GM12878 (cell line): ENCODE measurements around the gene GGTA1.

Experiments used
- CTCF ChIP-seq, 3 experiments: IDR thresholded peaks in 2 of 3; conservative IDR thresholded peaks in 1 of 3; 2 replicates each; pipeline ENCODE4 v1.5.1; 2011; ENCODE audit warnings: low read depth in 3 of 3, low read length in 3 of 3, mild to moderate bottlenecking in 3 of 3, control low read depth in 2 of 3, moderate library complexity in 2 of 3, inconsistent platforms in 1 of 3, mixed read lengths in 1 of 3; ENCODE audit not compliant: control insufficient read depth in 2 of 3, insufficient read depth in 1 of 3; ENCODE audit errors: extremely low read depth in 1 of 3
- EP300 ChIP-seq, 2 experiments: fragments of 150-350 bp in 1 of 2; IDR thresholded peaks; 2 replicates each; pipeline ENCODE4 v1.6.1; 2011 to 2012; ENCODE audit warnings: low read depth in 2 of 2, low read length in 2 of 2, borderline replicate concordance in 1 of 2, improper control_type of control experiment in 1 of 2, inconsistent platforms in 1 of 2; ENCODE audit not compliant: control insufficient read depth in 1 of 2
- MAX ChIP-seq: IDR thresholded peaks from 2 replicates; pipeline ENCODE4 v1.6.1; 2012; ENCODE audit warnings: low read depth, low read length, improper control_type of control experiment
- REST ChIP-seq: IDR thresholded peaks from 2 replicates; pipeline ENCODE4 v1.6.1; 2012; ENCODE audit warnings: mild to moderate bottlenecking, low read depth, low read length
- RFX5 ChIP-seq: IDR thresholded peaks from 2 replicates; pipeline ENCODE4 v1.6.1; 2011; ENCODE audit warnings: low read depth, low read length, improper control_type of control experiment
- YY1 ChIP-seq: IDR thresholded peaks from 2 replicates; pipeline ENCODE4 v1.6.1; 2011; ENCODE audit warnings: low read depth, mild to moderate bottlenecking, low read length

- TF ChIP-seq CTCF (IDR thresholded peaks at IDR 0.05 in 2 of 3, conservative IDR thresholded peaks at IDR 0.05 in 1 of 3; ENCODE audit: control insufficient read depth in 2 of 3, extremely low read depth in 1 of 3, insufficient read depth in 1 of 3, low read depth in 3 of 3, low read length in 3 of 3) (no peak), RFX5 (no peak), REST (no peak), YY1 (no peak), EP300 (IDR thresholded peaks at IDR 0.05; ENCODE audit: borderline replicate concordance in 1 of 2, control insufficient read depth in 1 of 2, low read depth in 2 of 2, low read length in 2 of 2) (no peak), MAX (no peak)
These were observed 11.3 kb upstream of the GGTA1 start for GRCh38 chr9:121510766-121511550.
